ENCODE data around the gene MGLL. TPM values are rescaled to one million over a fixed set of nuclear protein-coding genes. Genes with fewer than 3 reads are reported as not detected.

MGLL gene
- total RNA-seq, 6 experiments from 2014 or later: 128 to 144 (median 129) TPM

DNA sequence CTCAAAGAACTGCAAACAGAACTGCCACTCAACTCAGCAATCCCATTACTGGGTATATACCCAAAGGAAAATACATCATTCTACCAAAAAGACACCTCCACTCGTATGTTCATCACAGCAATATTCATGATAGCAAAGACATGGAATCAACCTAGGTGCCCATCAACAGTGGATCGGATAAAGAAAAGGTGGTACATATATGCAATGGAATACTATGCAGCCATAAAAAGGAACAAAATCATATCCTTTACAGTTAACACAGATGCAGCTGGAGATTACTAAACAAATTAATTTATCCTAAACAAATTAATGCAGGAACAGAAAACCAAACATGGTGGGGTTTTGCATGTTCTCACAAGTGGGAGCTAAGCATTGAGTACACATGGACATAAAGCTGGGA is 27.3 kb downstream of the MGLL start:
- peaks cover 83% of the 10 kb centered on the region for H3K4me1 Mint-ChIP-seq (ENCODE audit: low read depth)

DNA sequence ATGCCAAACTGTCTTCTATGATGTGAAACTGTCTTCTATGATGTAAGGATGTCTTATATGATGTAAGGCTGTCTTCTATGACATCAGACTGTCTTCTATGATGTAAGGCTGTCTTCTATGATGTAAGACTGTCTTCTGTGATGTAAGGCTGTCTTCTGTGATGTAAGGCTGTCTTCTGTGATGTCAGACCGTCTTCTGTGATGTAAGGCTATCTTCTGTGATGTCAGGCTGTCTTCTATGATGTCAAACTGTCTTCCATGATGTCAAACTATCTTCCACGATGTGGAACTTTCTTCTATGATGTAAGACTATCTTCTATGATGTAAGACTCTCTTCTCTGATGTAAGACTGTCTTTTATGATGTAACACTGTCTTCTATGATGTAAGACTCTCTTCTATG is 27.9 kb downstream of the MGLL start:
- Mint-ChIP-seq H3K27me3 (ENCODE audit: insufficient read depth) (no peaks in the 10 kb centered on the region; the same call in 1 of the 2 replicates), H3K9me3 (no peaks in the 10 kb centered on the region), H3K4me1 (ENCODE audit: low read depth) (peaks cover 83% of the 10 kb centered on the region), H3K4me3 (no peak overlapping the region), H3K27ac (0 out of 2 replicates have a peak overlapping the region, but pooled peaks have one; percentile 27), H3K36me3 (ENCODE audit: low read depth) (peaks cover 57% of the 10 kb centered on the region)
- DNase-seq: no peak
- TF ChIP-seq, protein P1, sequence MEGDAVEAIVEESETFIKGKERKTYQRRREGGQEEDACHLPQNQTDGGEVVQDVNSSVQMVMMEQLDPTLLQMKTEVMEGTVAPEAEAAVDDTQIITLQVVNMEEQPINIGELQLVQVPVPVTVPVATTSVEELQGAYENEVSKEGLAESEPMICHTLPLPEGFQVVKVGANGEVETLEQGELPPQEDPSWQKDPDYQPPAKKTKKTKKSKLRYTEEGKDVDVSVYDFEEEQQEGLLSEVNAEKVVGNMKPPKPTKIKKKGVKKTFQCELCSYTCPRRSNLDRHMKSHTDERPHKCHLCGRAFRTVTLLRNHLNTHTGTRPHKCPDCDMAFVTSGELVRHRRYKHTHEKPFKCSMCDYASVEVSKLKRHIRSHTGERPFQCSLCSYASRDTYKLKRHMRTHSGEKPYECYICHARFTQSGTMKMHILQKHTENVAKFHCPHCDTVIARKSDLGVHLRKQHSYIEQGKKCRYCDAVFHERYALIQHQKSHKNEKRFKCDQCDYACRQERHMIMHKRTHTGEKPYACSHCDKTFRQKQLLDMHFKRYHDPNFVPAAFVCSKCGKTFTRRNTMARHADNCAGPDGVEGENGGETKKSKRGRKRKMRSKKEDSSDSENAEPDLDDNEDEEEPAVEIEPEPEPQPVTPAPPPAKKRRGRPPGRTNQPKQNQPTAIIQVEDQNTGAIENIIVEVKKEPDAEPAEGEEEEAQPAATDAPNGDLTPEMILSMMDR (IDR thresholded peaks at IDR 0.05): no peak

More for the DNA sequence above, 27.3 kb downstream of the MGLL start:
- Mint-ChIP-seq H3K9me3 (no peaks in the 10 kb centered on the region), H3K27me3 (ENCODE audit: insufficient read depth) (no peaks in the 10 kb centered on the region; the same call in 1 of the 2 replicates), H3K36me3 (ENCODE audit: low read depth) (peaks cover 55% of the 10 kb centered on the region), H3K27ac (no peak overlapping the region; the same call in 1 of the 2 replicates), H3K4me3 (no peak overlapping the region)
- TF ChIP-seq, protein P1 (IDR thresholded peaks at IDR 0.05): no peak
- DNase-seq: no peak

DNA sequence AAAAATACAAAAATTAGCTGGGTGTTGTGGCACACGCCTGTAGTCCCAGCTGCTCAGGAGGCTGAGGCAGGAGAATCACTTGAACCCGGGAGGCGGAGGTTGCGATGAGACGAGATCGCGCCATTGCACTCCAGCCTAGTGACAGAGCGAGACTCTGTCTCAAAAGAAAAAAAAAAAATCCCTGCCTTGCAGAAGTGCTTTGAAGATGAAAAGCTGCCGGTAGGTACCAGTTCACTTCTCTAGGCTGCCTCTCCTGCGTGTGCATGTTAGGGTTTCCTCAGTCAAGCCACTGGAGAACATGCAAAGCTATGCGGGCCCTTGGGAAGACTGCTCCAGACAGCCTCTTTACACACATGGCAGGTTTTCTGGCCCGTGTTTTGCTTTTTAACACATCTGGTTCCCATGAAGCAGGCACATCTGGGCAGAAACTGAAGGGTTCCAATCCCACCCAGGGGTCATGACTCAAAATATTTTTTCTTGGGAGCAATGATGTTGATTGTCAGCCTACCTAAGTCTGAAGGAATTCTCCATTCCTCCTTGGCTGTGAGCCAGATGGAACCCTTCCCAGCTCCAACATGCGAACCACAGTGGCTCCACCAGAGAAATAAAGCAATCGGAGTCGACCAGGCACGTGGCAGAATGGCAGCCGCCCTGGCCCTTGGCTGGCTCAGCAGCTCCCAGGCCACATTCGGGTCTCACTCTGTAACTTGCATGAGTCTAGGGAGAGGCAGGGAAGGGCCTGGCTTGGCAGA is 29.6 kb downstream of the MGLL start:
- Mint-ChIP-seq H3K27ac (peak overlapping the region; percentile 88), H3K27me3 (ENCODE audit: insufficient read depth) (no peaks in the 10 kb centered on the region; the same call in 1 of the 2 replicates), H3K4me1 (ENCODE audit: low read depth) (peaks cover 83% of the 10 kb centered on the region), H3K36me3 (ENCODE audit: low read depth) (peaks cover 50% of the 10 kb centered on the region), H3K9me3 (no peaks in the 10 kb centered on the region), H3K4me3 (no peak overlapping the region; the same call in 1 of the 2 replicates)
- DNase-seq: peak; percentile 86
- TF ChIP-seq, protein P1 (IDR thresholded peaks at IDR 0.05): no peak

DNA sequence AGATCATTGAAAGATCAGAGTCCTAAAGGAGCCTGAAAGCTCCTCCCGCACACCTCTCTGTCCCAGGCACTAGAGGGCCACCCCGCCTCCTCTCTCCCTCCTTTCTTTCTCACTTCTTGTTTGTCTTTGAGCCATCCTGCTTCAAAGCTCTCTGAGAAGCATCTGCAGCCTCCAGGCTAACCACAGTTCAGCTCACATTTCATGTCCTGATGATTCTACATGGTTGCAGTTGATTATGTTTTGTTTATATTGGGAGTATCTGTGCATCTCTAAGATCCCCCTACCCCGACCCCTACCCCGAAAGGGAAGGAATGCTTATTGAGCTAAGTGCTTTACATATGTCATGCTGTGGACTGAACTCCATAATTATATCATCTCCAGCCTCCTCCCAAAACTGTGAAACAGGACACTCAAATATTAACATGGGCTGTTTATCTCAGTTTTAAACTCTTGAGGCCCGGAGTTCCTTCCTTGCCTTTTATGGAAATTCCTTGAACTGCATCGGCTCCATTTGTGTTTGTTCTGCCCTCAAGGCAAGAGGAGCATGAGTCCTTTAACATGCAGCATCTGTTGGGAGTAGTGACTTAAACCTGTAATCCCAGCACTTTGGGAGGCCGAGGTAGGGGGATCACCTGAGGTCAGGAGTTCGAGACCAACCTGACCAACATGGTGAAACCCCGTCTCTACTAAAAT is 30.9 kb downstream of the MGLL start:
- Mint-ChIP-seq H3K4me1 (ENCODE audit: low read depth) (peaks cover 75% of the 10 kb centered on the region), H3K27me3 (ENCODE audit: insufficient read depth) (no peaks in the 10 kb centered on the region; the same call in 1 of the 2 replicates), H3K36me3 (ENCODE audit: low read depth) (peaks cover 46% of the 10 kb centered on the region), H3K4me3 (peak overlapping the region; percentile 70), H3K9me3 (no peaks in the 10 kb centered on the region), H3K27ac (peak overlapping the region; percentile 88)
- peak; percentile 86 for DNase-seq
- TF ChIP-seq, protein P1 (IDR thresholded peaks at IDR 0.05): peak; percentile 68

DNA sequence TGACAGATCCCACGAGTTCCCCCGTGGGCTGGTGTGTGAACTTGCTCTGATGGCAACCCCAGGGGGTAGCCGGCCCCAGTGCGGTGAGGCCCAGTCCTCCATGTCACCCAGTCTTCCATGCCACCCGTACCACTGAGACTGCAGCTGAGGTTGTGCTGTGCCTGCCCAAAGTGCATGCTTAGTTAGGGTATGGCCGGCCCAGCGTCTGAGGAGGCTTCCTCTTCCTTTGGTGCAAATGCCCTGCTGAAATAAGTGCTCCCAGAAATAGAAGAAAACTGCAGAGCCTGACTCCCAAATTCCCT is 31.5 kb downstream of the MGLL start:
- no peaks in the 10 kb centered on the region; the same call in 1 of the 2 replicates for H3K27me3 Mint-ChIP-seq (ENCODE audit: insufficient read depth)
- TF ChIP-seq, protein P1 (IDR thresholded peaks at IDR 0.05): no peak
- H3K4me3 Mint-ChIP-seq: peak overlapping the region; percentile 70
- no peaks in the 10 kb centered on the region for H3K9me3 Mint-ChIP-seq
- peaks cover 77% of the 10 kb centered on the region for H3K4me1 Mint-ChIP-seq (ENCODE audit: low read depth)
- H3K36me3 Mint-ChIP-seq (ENCODE audit: low read depth): peaks cover 44% of the 10 kb centered on the region
- no peak for DNase-seq
- peak overlapping the region; percentile 88 for H3K27ac Mint-ChIP-seq

All from HFFc6 (cell line).